Upper lobe of right lung (tissue), 1 donor: ENCODE results near the gene FUOM. TPM values are rescaled to one million over a fixed set of nuclear protein-coding genes. Genes with fewer than 3 reads are reported as not detected.

Experiments
- ATAC-seq: fragments of 200-7000 bp; cut with Tn5 transposase; one replicate; pipeline ENCODE4 v1.9.1; 2020; ENCODE audit warnings: mild to moderate bottlenecking, moderate library complexity
- DNase-seq: peaks from one replicate; pipeline ENCODE4 v3.0.0-alpha.2; 2020
- H3K27ac ChIP-seq: fragments of 200-600 bp; one replicate; pipeline ENCODE4 v1.8.0; 2022
- H3K27me3 ChIP-seq: fragments of 200-600 bp; one replicate; pipeline ENCODE4 v1.8.0; 2022; ENCODE audit warnings: mild to moderate bottlenecking
- H3K36me3 ChIP-seq: fragments of 200-600 bp; one replicate; pipeline ENCODE4 v1.8.0; 2022
- H3K4me1 ChIP-seq: fragments of 200-600 bp; one replicate; pipeline ENCODE4 v1.8.0; 2022
- H3K4me3 ChIP-seq: fragments of 200-600 bp; one replicate; pipeline ENCODE4 v1.8.0; 2022; ENCODE audit warnings: mild to moderate bottlenecking
- H3K9me3 ChIP-seq: fragments of 200-600 bp; one replicate; pipeline ENCODE4 v1.8.0; 2022
- CTCF ChIP-seq: fragments of 200-600 bp; IDR thresholded peaks from one replicate; pipeline ENCODE4 v1.8.0; 2022; ENCODE audit warnings: antibody characterized with exemption
- intact Hi-C: fragments of 100-400 bp; cut with DNase I; formaldehyde crosslinking; loops from one replicate; pipeline ENCODE4 v1.11.0; 2022
- total RNA-seq: library from RNA; stranded (reverse); fragmentation: NEBNext Ultra II Directional; extraction: Animal tissue kit (Norgen Biotek cat#: 25700); gene quantifications from one replicate; pipeline ENCODE4 v1.2.1, GENCODE V29; 2021
- donor health status: DM: no; HTN: yes; CAD: no; lungs with severe emphysema.

The FUOM gene
- total RNA-seq, 1 donor from 2014 or later = 21.2 TPM

GRCh38 chr10:133309720-133310398 lies 48.0 kb downstream of the FUOM start:
- H3K36me3 ChIP-seq = peaks cover 26% of the 10 kb centered on the region
- peaks cover 28% of the 10 kb centered on the region for H3K4me1 ChIP-seq
- H3K27me3 ChIP-seq = no peaks in the 10 kb centered on the region
- no peak overlapping the region for H3K4me3 ChIP-seq
- peak; percentile 81 for DNase-seq
- no peak for ATAC-seq
- intact Hi-C loops = no loop called here
- no peak for TF ChIP-seq CTCF
- H3K27ac ChIP-seq = peak overlapping the region; percentile 47
- no peaks in the 10 kb centered on the region for H3K9me3 ChIP-seq

- peak; percentile 98 for DNase-seq
- Histone ChIP-seq H3K4me1 (peaks cover 28% of the 10 kb centered on the region), H3K4me3 (peak overlapping the region; percentile 98), H3K9me3 (no peaks in the 10 kb centered on the region), H3K36me3 (peaks cover 26% of the 10 kb centered on the region), H3K27me3 (no peaks in the 10 kb centered on the region), H3K27ac (peak overlapping the region; percentile 98)
- intact Hi-C loops = no loop called here
- no peak for TF ChIP-seq CTCF
- peak; percentile 97 for ATAC-seq
Measured at GRCh38 chr10:133309100-133309719, 48.6 kb downstream of the FUOM start.

- H3K9me3 ChIP-seq = no peaks in the 10 kb centered on the region
- no peaks in the 10 kb centered on the region for H3K27me3 ChIP-seq
- H3K27ac ChIP-seq = peak within 1 kb of the TSS; percentile 98
- no peak for TF ChIP-seq CTCF
- H3K4me1 ChIP-seq = peaks cover 28% of the 10 kb centered on the region
- H3K4me3 ChIP-seq = peak within 1 kb of the TSS; percentile 98
- intact Hi-C loops = no loop called here
- ATAC-seq (peak; percentile 86), DNase-seq (peak; percentile 95)
- peaks cover 26% of the 10 kb centered on the region for H3K36me3 ChIP-seq
Measured at GRCh38 chr10:133308421-133309099, 49.3 kb downstream of the FUOM start, which contains the start of the genes TUBGCP2 and ZNF511. Gene TUBGCP2 (minus strand): TSS chr10:133308872. CDS start chr10:133302941, 5,931 bp downstream. Gene ZNF511 (plus strand): TSS chr10:133308914. CDS start chr10:133308944, 30 bp downstream.

- peak overlapping the region; percentile 98 for H3K27ac ChIP-seq
- TF ChIP-seq CTCF = peak; percentile 66
- DNase-seq (peak; percentile 93), ATAC-seq (peak; percentile 52)
- H3K4me3 ChIP-seq = peak overlapping the region; percentile 98
- peaks cover 28% of the 10 kb centered on the region for H3K4me1 ChIP-seq
- H3K36me3 ChIP-seq = peaks cover 26% of the 10 kb centered on the region
- H3K27me3 ChIP-seq = no peaks in the 10 kb centered on the region
- H3K9me3 ChIP-seq = no peaks in the 10 kb centered on the region
- intact Hi-C loops = no loop called here
Measured at GRCh38 chr10:133307776-133308420, 49.9 kb downstream of the FUOM start.

GRCh38 chr10:133306941-133307379 lies 50.9 kb downstream of the FUOM start:
- Histone ChIP-seq H3K27ac (peak overlapping the region; percentile 98), H3K36me3 (peaks cover 25% of the 10 kb centered on the region), H3K4me3 (peak overlapping the region; percentile 98), H3K4me1 (peaks cover 28% of the 10 kb centered on the region), H3K27me3 (no peaks in the 10 kb centered on the region), H3K9me3 (no peaks in the 10 kb centered on the region)
- ATAC-seq (no peak), DNase-seq (no peak)
- TF ChIP-seq CTCF = no peak
- intact Hi-C loops = no loop called here
